ENCODE data around the gene TM9SF4.

The TM9SF4 gene

DNA sequence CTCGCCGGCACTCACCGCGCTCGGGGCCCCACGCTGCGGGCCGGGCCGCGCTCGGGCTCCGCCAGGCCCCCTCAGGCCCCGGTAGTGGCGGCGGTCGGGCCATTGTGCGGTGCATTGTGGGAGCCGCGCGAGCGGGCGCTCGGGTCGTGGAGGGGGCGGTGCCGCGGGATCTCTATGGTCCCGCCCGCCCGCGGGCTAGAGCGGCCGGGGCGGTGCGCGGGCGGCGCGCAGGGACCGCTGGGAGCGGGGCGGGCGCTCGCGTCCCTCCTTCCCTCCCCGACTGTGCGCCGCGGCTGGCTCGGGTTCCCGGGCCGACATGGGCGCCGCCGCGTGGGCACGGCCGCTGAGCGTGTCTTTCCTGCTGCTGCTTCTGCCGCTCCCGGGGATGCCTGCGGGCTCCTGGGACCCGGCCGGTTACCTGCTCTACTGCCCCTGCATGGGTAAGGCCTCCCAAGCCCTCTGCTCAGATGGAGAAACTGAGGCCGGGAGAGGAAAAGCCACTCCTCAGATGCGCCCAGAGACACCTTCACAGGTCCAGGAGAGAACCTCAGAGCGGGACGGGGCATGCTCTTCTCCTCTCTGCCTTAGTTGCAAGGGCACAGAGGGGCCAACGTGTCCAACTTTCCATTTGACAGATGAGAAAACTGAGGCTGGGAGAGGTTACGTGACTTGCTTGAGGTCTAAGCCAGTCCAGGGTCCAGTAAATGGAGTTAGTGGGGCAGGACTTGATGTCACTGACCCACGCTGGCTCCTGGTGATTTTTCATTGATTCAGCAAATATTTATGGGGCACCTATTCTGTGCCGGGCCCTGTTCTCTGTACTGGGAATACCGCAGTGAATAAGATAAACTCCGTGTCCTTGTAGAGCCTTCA lies 98.3 kb downstream of the TM9SF4 start, which contains the start of the genes PLAGL2 and POFUT1 (continued):
- TF ChIP-seq SNAI2 (CRISPR knock-in tag; IDR thresholded peaks at IDR 0.05) (no peak), ESRRG (CRISPR knock-in tag; IDR thresholded peaks at IDR 0.05) (no peak), GLIS3 (CRISPR knock-in tag; IDR thresholded peaks at IDR 0.05) (0 out of 2 replicates have a peak, but pooled peaks have one; percentile 32)
- TF ChIP-seq, protein P1, sequence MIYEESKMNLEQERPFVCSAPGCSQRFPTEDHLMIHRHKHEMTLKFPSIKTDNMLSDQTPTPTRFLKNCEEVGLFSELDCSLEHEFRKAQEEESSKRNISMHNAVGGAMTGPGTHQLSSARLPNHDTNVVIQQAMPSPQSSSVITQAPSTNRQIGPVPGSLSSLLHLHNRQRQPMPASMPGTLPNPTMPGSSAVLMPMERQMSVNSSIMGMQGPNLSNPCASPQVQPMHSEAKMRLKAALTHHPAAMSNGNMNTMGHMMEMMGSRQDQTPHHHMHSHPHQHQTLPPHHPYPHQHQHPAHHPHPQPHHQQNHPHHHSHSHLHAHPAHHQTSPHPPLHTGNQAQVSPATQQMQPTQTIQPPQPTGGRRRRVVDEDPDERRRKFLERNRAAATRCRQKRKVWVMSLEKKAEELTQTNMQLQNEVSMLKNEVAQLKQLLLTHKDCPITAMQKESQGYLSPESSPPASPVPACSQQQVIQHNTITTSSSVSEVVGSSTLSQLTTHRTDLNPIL (CRISPR knock-in tag; IDR thresholded peaks at IDR 0.05; ENCODE audit: low read depth) = no peak

GRCh38 chr20:32208499-32209154 lies 99.1 kb downstream of the TM9SF4 start:
- ATAC-seq = no peak
- TF ChIP-seq ESRRG (CRISPR knock-in tag; IDR thresholded peaks at IDR 0.05) (no peak), OSR1 (CRISPR knock-in tag; IDR thresholded peaks at IDR 0.05) (no peak), TOX (CRISPR knock-in tag; IDR thresholded peaks at IDR 0.05; ENCODE audit: borderline replicate concordance) (no peak), SNAI2 (CRISPR knock-in tag; IDR thresholded peaks at IDR 0.05) (no peak), ZFP30 (CRISPR knock-in tag; IDR thresholded peaks at IDR 0.05) (no peak), ZC3H10 (CRISPR knock-in tag; IDR thresholded peaks at IDR 0.05) (no peak), ZFP3 (CRISPR knock-in tag; IDR thresholded peaks at IDR 0.05) (no peak), TCF4 (CRISPR knock-in tag; IDR thresholded peaks at IDR 0.05; ENCODE audit: borderline replicate concordance) (no peak), GLIS3 (CRISPR knock-in tag; IDR thresholded peaks at IDR 0.05) (no peak), ZNF70 (CRISPR knock-in tag; IDR thresholded peaks at IDR 0.05) (no peak), TSHZ2 (CRISPR knock-in tag; IDR thresholded peaks at IDR 0.05) (no peak), ARNTL (CRISPR knock-in tag; IDR thresholded peaks at IDR 0.05; ENCODE audit: borderline replicate concordance, low read depth) (no peak)
- TF ChIP-seq, protein P1 (CRISPR knock-in tag; IDR thresholded peaks at IDR 0.05; ENCODE audit: low read depth) = no peak

DNA sequence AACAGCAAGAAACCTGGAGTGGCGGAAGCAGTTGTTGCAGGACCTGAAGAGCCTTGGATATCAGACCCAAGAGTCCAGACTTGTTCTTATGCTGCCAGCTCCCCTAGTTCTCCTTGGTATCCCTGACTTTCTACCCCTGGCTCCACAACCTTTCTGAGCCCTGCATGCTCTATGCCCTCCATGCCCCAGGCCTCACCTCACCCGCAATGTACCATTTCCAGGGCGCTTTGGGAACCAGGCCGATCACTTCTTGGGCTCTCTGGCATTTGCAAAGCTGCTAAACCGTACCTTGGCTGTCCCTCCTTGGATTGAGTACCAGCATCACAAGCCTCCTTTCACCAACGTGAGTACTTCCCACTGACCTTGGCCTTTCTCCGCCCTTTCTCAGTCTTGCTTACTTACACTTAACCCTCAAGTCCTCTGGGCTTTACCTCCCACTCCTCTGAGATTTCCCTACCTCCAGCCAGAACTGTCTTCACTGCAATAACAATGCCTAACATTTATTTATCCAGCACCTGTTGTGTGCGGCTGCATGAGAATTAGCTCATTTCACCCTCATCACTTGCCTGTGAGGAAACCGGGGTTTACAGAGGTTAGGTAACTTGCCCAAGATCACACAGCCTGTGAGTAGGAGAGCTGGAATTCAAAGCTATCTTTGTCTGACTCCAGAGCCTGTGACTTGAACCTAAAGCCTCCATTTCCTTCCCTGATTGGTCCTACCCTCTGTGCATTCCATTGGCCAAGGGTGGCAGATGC lies 100.5 kb downstream of the TM9SF4 start:
- TF ChIP-seq ZNF8 (CRISPR knock-in tag; IDR thresholded peaks at IDR 0.05) = no peak
- no peak for TF ChIP-seq GLIS3 (CRISPR knock-in tag; IDR thresholded peaks at IDR 0.05)
- TF ChIP-seq, protein P2, sequence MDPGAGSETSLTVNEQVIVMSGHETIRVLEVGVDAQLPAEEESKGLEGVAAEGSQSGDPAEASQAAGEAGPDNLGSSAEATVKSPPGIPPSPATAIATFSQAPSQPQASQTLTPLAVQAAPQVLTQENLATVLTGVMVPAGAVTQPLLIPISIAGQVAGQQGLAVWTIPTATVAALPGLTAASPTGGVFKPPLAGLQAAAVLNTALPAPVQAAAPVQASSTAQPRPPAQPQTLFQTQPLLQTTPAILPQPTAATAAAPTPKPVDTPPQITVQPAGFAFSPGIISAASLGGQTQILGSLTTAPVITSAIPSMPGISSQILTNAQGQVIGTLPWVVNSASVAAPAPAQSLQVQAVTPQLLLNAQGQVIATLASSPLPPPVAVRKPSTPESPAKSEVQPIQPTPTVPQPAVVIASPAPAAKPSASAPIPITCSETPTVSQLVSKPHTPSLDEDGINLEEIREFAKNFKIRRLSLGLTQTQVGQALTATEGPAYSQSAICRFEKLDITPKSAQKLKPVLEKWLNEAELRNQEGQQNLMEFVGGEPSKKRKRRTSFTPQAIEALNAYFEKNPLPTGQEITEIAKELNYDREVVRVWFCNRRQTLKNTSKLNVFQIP (CRISPR knock-in tag; IDR thresholded peaks at IDR 0.05; ENCODE audit: borderline replicate concordance, low read depth) = no peak
- TF ChIP-seq ESRRG (CRISPR knock-in tag; IDR thresholded peaks at IDR 0.05) = no peak
- TF ChIP-seq ZFP30 (CRISPR knock-in tag; IDR thresholded peaks at IDR 0.05) = no peak
- TF ChIP-seq RARB (CRISPR knock-in tag; IDR thresholded peaks at IDR 0.05) = no peak
- no peak for TF ChIP-seq TSHZ2 (CRISPR knock-in tag; IDR thresholded peaks at IDR 0.05)
- no peak for TF ChIP-seq TCF4 (CRISPR knock-in tag; IDR thresholded peaks at IDR 0.05; ENCODE audit: borderline replicate concordance)
- no peak for TF ChIP-seq BACH2 (CRISPR knock-in tag; IDR thresholded peaks at IDR 0.05; ENCODE audit: borderline replicate concordance)
- no peak for TF ChIP-seq ARNTL (CRISPR knock-in tag; IDR thresholded peaks at IDR 0.05; ENCODE audit: borderline replicate concordance, low read depth)

More for the DNA sequence above, 100.5 kb downstream of the TM9SF4 start:
- no peak for ATAC-seq
